ENCODE measurements around the gene FAM20C.
"Not testable (repeated sequence)": the region's sequence is repeated elsewhere in the genome, so short reads cannot be mapped to it uniquely, and the experiment has no call there.

Gene FAM20C

DNA sequence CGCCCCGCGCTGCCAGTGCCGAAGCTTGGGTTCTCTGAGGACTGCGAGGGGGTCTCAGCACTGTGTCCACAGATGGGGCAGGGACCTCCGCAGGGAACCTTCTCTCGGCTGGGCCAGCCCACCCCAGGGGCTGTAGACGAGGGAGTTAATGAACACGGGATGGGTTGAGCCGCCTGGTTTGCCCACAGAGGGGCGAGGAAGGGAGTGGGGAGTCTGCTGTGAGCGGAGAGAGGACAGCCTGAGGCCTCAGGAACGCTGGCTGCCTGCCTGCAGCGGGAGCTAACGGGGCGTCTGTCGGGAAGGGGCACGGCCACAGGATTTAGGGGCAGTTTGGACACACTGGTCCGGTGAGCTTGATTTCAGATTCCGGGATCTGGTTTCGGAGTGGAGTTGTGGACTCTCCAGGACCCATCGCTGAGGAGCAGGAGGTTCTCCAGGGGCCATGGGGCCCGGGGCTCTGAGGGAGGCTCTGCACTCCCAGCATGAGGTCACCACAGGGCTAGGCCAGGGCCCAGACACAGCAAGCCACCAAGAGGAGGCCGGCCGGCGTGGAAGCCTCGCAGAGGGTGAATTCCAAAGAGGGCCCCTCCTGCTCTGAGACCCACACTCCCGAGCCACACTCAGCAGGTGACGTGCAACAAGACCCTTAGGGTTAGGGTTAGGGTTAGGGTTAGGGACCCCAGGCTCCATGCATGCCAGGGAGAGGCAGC is 19.0 kb upstream of the FAM20C start:
- no peak for ATAC-seq

DNA sequence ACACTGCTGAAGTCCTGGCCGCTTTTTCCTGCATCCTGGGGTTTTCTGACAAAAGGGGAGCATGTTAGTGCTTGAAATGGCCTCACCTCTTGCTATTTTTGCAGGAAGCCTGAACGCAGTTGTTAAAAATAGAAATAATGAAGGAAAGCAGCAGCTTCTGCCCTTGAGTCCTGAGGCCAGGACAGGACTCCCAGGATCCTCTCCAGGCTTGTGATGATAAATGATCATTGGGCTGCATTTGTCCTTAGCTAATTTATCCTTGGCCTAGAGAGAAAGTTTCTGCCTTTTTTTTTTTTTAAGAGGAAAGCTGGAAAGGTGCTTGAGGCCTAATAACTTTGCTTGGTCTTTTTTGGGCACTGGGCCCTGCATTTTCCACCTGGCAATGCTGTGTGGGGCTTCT is 17.7 kb upstream of the FAM20C start:
- ATAC-seq, result no peak
- no peak for DNase-seq

More for the DNA sequence above, 19.0 kb upstream of the FAM20C start:
- no peak for DNase-seq

DNA sequence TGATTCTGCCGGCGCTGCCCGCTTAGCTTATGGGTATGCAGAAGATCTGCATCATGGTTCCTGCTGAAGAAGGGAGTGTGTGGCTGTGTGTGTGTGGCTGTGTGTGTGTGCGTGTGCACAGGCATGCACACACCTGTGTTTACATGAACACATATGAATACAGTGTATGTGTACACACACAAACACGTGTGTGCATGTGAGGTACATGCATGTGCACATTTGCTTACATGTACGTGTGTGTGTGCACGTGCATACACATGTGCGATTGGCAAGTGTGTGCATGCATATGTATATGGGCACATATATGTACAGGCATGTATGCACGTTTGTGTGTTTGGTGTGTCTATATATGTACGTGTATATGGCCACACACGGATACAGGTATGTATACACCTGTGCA is 16.4 kb upstream of the FAM20C start:
- ATAC-seq, result no peak
- no peak for DNase-seq

DNA sequence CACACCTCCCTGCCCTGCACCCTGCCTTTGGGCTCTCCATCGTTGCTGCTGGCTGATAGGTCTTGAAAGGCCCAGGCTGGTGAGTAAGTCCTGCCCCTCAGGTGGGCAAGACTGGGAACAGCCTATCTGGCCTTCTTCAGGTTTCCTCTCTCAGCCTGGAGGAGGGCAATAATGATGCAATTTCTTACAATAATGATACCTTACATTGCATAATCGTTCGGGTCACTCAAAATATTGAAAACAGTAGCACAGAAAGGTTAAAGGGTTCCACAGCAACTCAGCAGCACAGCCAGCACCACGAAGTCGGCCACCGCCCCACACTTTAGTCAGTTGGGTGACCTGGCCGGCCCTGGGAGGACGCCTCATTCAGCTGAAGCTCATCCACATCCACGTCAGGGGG is 16.0 kb upstream of the FAM20C start:
- ATAC-seq (no peak), DNase-seq (no peak)

DNA sequence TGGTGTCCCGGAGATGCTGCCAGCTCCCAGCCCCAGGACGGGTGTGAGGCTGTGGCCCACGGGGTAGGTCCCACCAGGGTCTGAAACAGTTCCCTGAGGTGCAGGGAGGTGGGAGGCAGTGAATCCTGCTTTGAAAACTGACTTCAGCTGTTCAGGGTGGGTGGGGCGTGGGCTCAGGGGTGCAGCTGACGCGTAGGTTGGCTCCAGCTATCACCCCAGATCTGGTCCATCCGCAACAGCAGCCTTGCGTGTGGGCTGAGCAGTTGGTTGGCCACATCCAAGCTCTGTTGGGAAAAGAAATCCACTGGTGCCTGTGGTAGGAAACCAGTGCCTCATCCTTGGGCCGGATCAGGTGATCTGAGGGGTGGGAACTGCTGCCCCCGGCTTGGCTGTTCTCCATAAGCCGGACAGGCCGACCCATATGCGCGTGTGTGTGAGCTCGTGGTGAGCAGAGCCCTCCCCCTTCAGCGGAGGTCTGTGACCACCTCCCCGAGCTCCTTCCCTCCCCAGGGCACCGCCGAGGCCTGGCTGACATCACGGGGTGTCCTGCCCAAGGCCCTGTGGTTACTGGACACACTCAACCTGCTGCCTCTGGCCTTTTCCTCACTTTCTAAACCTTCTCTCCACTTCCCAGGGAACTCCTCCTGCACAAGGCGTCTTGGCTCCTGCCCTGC is 15.4 kb upstream of the FAM20C start:
- ATAC-seq (no peak), DNase-seq (no peak)

DNA sequence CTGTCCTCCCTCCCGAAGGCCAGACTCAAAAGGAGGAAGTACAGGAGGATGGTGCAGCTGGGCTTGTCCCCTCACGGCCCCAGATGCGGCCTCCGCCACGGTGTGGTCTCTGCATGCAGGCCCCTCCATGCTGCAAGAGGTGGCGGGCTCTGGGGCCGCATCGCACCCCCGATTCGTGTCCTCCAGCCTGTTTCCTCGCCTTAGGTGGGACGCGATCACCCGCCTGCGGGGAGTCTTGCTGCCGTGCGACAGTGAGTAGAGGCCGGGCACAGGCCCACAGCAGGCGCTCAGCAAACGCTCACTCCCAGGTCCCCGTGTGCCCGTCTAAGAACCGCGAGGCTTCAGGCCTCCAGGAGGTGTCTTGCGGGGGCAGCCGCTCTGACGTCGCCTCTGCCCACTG is 13.9 kb upstream of the FAM20C start:
- DNase-seq (no peak), ATAC-seq (no peak)

DNA sequence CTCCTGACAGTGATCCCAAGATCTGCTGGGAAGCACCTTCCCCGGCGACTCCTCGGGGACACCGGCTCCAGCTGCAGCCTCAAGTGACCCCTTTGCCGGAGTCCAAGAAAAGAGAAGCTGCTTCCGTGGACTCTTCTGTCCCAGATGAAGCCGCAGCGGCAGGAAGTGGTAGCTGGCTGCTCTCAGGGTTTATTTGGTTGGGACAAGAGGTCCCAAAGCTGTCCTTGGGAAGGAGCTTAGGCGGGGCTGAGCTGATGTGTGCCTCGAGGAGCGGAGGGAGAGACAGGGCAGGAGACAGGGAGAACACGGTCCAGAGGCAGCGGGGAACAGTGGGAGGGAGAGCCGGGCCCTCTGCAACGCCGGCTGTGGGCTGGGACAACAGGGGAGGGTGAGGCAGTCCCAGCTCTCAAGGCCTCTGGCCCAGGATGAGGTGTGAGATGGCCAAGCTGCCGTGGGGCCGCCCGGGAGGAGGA is 13.1 kb upstream of the FAM20C start:
- ATAC-seq, result no peak
- DNase-seq, result no peak

DNA sequence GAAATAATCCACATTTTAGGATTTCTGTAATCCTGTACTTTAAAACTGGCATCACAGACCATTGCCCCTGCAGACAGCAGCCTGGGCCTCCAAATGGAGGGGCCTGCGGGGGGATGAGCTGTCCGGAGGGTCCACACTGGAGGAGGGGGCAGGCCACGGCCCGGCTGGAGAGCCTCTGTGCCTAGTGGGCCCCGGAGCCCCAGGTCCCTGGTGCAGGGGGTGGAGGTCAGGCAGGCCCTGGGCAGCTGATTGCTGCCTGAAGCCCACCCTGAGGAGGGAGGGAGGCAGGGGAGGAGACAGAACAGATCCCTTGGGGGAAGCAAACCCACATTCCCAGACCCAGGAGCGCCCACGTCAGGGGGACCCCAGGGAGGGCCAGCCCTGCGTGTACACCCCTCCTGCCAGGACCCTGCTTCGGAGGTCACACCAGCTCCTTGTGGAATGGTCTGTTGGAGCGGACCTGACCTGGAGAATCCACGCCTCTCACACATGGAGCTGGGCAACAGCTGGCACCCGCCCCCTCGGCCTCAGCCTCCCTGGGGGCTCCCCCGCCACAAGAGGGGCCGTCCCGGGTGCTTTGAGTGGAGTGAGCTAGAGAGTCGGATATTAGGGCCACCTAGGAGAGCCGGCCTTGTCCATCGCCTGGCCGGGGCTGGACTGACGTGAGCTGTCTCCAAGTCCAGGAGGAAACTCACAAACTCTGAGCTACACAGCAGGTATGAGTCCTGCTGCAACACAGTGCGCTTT is 12.2 kb upstream of the FAM20C start:
- no peak for ATAC-seq
- DNase-seq, result no peak

DNA sequence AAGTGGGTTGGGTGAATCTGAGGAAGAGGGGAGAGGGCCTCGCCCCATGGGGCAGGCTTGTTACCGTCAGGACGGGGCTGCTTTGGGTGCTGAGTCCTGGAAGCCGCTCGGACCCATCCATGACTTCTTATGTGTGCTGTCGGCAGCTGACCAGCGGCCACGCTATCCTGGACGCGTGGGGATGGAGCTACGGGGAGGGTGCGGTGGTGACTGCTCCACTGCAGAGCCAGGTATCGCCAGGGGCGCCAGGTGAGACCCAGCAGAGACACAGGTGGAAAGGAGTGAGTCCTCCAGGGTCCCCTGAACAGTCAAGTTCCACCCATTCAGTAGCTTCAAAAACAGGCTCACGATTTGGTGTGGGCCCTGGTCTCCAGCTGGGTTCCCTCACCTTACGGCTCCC is 10.6 kb upstream of the FAM20C start:
- ATAC-seq (no peak), DNase-seq (no peak)

DNA sequence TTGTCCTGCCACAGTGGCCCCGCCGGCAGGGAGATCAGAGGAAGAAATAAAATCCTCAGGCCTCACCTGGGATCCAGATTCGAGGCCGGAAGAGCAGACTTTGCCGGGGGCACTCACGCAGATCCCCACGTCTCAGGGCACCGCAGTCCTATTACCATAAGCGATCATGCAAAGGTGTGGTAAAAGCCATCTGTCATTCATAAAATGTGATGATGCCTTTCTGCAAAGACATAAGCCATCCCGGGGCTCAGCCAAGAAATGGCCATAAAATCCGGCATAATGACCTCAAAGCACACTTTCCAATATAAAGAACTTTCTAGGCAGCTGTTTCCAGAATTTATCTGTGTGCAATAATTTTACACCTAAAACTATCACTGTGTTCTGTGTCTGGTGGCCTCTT is 9.9 kb upstream of the FAM20C start:
- not testable (repeated sequence) for ATAC-seq, DNase-seq

DNA sequence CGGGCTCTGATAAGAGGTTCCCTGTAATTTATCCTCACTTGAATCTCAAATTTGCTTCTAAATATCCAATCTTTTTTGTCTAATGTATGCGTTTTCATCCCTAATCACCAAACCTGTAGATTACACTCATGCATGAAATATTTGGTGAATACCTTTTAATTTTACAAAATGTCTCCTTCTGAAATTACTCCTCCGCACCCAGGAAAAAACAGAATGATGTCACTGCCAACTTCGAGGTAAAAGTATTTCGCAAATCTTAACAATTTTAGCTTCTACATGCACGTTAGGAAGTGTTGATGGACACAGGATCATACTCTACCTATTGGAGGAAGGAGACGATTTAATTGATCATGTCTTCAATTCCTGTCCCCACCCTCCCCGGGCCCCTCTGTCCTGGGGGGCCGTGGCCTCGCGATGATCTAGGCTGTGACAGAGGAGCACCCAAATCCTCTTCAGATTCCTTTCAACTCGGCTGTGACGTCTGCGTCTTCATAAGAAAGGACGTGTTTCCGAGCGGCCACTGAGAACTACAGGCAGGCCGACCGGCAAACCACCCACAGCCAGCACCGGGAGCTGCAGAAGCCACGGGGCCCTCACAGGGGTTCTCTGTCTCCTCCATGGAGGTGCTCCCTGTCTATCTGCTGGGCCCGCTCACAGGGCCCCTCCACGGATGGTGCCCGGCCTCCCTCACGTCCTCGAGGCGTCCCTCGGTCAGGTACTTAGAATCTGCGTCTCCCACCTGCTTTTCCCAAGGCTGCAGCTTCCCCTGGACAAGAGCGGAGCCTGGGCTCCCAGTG is 8.7 kb upstream of the FAM20C start:
- no peak for ATAC-seq
- DNase-seq, result no peak

DNA sequence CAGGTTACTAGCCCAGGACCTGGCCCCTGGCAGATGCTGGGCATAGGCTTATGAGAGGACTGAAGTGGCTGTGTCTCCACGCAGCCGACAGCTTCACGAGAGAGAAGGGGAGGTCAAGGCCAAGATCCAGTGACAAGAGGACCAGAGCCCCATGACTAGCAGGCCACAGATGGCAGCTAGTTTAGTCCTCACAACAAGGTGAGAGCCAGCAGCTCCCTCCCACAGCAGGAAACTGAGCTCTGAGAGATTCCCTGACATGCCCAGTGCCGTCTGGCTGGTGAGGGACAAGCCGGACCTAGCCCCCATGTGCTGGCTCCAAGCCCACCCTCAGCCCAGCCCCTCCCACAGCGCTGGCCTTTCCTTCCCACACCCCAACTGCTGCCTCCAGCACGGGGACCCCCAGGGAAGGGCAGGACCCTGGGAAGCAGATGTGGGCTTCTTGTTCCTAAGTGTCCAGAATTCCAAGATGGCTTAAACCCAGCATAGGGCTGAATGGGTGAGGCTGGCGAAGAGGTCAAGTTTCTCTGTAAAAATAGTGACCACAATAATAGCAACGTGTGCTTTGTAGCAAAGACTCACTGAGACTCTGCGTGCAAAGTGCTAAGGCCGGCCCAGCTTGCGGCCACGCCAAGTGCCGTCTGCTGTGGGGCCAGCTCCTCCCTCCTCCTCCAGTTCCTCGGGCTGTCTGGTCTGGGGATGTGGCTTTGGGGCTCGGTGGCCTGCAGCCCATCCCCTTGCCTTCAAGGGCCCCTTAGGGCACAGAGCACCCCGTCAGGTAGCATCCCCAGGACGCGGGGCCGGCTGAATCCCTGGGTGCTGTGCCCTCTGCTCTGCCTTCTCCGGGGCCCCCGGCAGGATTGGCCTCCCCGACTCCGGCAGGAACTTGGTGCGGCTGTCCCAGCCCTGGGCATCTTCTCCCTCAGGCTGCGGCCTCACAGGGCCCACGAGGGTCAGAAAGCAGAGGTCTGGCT is 7.8 kb upstream of the FAM20C start:
- no peak for ATAC-seq
- no peak for DNase-seq

DNA sequence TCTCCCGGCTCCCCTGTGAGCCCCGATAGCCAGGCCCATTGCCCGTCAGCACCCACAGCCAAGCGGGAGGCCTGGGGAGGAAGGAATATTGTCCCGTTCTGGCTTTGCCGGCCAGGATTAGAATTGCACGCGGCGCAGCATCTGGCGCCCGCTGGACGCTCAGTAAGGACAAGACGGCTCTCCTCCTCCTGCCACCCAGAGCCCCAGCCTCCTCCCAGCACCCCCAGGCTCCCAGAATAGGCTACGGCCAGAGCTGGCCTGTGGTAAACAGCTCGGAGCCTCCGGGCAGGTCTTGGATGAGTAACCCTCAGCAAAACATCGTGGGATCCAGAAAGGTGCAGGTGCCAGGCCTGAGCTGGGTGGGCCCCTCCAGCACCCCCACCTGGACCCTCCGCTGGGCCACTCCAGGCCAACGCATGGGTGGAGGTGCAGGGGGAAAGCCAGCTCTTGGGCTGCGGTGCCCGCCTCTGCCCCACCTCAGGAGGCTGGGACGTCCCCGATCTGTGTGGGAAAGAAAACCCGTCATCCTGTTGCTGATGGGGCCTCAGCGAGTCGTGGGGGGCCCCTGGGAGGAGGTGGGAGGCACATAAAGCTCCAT is 5.8 kb upstream of the FAM20C start:
- no peak for DNase-seq
- no peak for ATAC-seq

DNA sequence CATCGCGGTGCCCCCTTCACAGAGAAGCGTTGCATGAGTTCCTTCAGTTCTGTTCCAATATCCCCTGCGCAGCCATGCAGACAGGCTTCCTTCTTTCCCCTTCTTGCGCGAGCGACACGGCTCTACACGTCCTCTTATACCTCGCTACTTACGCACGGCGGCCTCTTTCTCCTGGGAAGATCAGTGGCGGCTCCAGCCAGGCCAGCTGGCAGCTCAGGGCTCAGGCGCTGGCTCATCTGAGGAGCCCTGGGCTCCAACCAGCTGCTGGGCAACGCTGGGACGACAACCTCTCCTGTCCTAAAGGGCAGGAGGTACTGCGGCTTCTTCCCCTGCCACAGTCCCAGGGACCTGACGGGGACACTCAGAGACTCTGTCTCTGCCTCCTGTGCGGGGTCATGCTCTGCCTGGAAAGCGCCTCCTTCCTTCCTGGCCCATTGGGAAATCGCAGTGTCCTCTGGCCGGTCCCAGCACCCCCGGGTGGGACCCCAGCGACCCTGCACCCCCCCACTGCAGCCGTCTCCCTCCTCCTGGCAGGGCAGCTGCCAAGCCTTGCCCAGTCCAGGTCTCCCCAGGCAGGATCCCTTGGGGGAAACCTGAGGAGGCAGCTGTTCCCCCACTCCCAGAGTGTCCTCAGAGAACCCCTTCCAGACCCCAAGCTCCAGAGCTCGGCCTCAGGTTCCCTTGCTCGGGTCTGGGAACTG is 5.0 kb upstream of the FAM20C start:
- ATAC-seq (no peak), DNase-seq (no peak)

DNA sequence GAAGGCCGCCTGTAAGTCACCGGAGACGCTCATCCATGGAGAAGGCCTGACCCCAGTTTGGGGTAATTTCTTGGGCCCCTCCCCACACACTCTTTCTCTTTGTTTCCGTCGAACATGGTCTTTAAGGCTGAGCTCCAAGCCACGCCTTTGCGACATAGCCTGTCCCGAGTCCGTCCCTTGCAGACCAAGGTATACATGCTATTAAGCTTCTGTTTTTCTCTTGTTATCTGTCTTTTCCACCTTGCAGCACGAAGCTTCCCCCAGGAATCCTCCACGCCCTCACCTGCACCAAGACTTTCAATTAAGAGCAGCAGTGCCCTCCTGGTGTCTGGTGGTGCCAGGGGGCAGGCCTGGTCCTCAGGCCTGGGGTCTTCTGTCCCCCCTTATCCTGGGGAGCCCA is 4.2 kb upstream of the FAM20C start:
- DNase-seq (no peak), ATAC-seq (no peak)

DNA sequence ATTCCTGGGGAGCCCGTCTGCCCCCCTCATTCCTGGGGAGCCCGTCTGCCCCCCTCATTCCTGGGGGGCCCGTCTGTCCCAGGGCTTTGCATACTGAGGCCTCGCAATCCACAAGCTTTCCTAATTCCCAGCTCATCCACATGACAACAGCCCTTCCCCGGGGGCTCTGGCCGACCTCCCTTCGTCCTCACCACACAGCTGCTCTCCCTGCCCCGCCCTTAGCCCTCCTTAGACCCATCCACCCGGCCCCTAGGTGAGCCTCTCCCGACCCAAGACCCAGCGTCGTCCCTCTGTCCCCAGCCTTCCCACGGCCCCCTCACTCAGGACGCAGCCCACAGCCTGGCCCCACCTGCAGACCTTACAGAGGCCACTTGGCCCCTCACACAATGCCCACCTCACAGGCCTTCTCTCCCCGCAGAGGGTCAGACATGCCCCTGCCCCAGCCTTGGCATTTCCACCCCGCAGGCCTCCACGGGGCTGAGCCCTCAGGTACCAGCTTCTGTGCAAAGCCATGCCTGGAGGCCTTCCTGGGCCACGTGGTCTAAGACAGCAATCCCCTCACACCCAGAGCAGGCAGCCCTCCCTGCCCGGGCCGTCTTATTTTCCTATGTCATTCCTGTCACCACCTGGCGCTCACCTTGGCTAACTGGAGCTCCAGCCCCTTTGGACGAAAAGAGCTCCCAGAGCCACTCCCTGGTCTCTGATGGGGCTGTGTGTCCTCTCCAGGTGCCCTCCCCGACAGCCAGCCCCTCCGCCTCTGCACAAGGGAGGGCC is 3.5 kb upstream of the FAM20C start:
- ATAC-seq, result no peak

DNA sequence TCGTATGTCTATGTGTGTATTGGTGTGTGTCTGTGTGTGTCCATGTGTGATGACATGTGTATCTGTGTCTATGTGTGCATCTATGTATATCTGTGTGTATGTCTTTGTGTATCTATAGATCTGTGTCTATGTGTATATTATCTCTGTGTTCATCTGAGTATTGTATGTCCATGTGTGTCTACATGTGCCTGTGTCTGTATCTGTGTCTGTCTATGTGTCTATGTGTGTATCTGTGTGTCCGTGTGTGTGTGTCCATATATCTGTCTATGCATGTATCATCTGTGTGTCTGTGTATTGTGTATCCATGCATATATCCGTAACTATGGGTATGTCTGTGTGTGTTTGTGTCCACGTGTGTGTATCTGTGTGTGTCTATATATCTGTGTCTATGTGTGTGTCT is 2.7 kb upstream of the FAM20C start:
- DNase-seq (no peak), ATAC-seq (no peak)

More for the DNA sequence above, 3.5 kb upstream of the FAM20C start:
- DNase-seq, result no peak

DNA sequence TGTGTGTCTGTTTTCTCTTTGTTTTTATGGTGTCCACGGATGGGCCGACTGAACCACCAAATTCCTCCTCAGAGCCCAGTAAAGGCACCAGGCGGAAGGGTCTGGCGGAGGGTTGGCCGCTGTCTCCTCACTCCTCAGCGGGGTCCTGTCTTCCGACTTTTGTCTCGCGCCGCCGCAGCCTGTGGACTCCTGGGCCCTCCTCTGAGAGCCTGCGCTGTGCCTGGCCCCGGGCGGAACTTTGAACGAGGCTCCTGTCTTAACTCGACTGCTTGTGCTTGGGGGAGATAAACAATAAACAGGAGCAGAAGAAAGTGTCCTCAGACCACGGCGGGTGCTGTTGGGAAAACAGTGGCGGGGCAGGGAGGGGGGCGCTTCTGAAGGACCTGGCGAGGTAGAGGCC is 2.2 kb upstream of the FAM20C start:
- no peak for DNase-seq
- no peak for ATAC-seq

Data from stimulated activated naive CD8-positive, alpha-beta T cell treated with anti-CD3 and anti-CD28 coated beads, Interleukin-15, Interleukin-2, amounts not matched to agents 100 U/mL and 50 U/mL, for 24 hours (primary cell).